HG03159 (cell line): ENCODE results near the gene RAB40C.

Experiments used
- ATAC-seq: cut with Tn5 transposase; IDR thresholded peaks from one replicate; pipeline ENCODE4 v1.9.1; 2021; ENCODE audit warnings: mild to moderate bottlenecking, moderate library complexity; ENCODE audit not compliant: unreplicated experiment

The RAB40C gene

DNA sequence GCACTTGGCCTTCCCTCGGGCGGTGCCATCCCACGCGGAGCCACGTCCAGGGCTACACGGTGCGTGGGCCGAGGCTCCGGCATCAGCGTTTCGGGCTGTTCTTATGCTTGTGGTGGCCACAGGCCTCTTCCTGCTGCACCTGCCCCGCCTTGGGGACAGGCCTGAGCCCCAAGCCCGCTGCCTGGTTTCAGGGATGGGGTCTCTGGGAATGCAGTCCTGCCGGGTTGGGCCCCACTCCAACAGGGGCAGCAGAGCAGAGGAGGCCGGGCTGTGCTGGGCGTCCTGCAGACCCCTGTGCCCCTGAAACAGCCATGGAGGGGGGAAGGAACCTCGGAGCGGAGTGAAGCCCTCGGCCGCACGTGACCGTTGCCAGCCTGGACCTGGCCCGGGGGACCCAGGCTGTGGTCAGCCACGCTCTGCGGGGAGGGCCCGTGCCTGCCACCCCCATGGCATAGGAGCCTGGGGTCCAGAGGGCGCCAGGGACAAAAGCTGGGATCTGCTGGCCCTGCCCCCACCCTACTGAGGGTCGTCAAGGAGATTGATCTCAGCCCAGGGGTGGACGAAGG, 40.5 kb downstream of the RAB40C start:
- ATAC-seq: no peak

DNA sequence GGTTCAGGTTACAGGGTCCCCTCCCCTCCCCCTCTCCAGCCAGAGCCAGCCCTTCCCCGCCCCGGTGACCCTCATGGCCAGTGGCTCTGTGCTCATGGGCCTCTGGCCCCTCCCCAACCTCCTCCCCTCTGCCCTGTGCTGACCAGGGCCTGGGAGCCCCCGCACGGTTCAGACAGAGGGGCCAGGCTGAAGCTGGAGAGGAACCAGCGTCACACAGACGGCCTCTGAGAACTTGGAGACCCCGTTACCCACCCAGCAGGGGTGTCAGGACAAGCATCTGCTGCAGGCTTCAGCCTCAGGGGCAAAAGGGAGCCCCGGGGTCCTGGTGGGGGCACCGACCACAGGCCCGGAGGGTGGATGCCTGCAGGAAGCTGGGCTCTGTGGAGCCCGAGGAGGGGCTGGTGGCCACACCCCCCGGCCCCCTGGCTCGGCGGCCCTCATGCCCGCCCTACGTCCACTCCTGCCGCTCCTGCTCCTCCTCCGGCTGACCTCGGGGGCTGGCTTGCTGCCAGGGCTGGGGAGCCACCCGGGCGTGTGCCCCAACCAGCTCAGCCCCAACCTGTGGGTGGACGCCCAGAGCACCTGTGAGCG, 41.0 kb downstream of the RAB40C start, which contains the start of gene WFIKKN1:
TSS of gene WFIKKN1 (plus strand) at position 171 of the 591 bp plus-strand sequence. CDS start at position 440, 269 bp downstream.
- ATAC-seq: no peak

DNA sequence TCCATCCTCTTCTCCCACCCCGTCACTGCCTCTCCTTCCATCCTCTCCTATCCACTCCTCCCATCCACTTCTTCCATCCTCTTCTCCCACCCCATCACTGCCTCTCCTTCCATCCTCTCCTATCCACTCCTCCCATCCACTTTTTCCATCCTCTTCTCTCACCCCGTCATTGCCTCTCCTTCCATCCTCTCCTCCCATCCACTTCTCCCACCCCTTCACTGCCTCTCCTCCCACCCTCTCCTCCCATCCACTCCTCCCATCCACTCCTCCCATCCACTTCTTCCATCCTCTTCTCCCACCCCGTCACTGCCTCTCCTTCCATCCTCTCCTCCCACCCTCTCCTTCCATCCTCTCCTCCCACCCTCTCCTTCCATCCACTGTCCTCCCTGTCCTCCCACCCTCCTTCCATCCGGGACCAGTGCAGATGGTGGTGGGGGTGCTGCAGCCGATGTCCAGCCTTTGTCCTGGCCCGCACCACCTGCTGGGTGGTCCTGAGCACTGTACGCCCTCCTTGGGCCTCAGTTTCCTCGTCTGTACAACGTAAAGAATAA, 42.0 kb downstream of the RAB40C start:
- ATAC-seq: no peak

DNA sequence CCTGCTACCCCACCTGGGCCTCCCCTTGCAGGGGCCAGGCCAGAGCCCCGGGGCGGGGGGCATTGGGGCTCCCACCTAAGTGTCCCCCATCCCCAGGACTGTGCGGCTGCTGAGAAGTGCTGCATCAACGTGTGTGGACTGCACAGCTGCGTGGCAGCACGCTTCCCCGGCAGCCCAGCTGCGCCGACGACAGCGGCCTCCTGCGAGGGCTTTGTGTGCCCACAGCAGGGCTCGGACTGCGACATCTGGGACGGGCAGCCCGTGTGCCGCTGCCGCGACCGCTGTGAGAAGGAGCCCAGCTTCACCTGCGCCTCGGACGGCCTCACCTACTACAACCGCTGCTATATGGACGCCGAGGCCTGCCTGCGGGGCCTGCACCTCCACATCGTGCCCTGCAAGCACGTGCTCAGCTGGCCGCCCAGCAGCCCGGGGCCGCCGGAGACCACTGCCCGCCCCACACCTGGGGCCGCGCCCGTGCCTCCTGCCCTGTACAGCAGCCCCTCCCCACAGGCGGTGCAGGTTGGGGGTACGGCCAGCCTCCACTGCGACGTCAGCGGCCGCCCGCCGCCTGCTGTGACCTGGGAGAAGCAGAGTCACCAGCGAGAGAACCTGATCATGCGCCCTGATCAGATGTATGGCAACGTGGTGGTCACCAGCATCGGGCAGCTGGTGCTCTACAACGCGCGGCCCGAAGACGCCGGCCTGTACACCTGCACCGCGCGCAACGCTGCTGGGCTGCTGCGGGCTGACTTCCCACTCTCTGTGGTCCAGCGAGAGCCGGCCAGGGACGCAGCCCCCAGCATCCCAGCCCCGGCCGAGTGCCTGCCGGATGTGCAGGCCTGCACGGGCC, 42.8 kb downstream of the RAB40C start:
- no peak for ATAC-seq

DNA sequence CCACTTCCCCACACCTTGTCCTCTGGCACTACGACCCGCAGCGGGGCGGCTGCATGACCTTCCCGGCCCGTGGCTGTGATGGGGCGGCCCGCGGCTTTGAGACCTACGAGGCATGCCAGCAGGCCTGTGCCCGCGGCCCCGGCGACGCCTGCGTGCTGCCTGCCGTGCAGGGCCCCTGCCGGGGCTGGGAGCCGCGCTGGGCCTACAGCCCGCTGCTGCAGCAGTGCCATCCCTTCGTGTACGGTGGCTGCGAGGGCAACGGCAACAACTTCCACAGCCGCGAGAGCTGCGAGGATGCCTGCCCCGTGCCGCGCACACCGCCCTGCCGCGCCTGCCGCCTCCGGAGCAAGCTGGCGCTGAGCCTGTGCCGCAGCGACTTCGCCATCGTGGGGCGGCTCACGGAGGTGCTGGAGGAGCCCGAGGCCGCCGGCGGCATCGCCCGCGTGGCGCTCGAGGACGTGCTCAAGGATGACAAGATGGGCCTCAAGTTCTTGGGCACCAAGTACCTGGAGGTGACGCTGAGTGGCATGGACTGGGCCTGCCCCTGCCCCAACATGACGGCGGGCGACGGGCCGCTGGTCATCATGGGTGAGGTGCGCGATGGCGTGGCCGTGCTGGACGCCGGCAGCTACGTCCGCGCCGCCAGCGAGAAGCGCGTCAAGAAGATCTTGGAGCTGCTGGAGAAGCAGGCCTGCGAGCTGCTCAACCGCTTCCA, 43.6 kb downstream of the RAB40C start:
- no peak for ATAC-seq

DNA sequence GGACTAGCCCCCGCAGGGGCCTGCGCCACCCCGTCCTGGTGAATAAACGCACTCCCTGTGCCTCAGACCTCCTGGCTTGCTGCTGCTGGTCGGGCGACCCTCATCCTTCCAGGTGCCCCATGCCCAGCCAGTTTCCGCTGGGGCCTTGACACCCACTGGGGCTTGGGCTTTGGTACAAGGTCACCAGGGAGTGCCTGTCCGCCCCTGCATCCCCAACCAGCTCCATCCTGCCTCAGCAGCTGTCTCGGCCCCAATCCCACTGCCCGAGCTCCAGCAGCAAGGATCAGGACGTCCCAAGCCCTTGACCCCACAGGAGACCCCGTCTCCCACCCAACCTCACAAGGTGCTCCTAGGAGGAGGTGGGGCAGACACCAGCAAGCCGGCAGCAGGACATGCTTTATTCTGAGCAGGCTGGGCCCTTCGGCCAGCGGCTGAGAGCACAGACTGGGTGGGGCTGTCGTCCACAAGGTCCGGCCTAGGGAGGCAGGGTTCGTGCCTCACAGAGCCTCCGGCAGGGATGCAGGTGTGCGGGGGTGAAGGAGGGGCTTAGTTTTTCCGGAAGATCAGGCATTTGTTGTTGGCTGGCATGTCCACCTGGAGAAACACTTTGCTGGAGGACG, 44.3 kb downstream of the RAB40C start:
- no peak for ATAC-seq

DNA sequence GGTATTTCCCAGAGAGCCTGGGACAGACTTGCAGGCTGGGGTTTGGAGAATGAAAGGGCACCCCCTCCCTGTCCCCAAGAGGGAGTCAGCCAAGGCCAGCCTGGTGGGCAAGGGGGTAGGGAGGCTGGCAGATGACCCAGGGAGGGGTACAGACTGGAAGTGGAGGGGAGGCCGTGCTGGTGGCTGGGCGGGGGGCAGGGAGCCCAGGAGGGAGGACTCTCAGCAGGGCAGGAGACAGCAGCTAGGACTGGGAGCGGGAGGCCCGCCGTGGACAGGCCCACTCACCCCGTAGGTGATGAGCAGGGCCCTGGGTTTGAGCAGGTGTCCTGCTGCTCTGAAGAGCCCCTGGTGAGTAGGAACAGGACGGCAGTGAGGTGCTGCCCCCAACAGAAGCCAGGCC, 45.1 kb downstream of the RAB40C start:
- no peak for ATAC-seq

DNA sequence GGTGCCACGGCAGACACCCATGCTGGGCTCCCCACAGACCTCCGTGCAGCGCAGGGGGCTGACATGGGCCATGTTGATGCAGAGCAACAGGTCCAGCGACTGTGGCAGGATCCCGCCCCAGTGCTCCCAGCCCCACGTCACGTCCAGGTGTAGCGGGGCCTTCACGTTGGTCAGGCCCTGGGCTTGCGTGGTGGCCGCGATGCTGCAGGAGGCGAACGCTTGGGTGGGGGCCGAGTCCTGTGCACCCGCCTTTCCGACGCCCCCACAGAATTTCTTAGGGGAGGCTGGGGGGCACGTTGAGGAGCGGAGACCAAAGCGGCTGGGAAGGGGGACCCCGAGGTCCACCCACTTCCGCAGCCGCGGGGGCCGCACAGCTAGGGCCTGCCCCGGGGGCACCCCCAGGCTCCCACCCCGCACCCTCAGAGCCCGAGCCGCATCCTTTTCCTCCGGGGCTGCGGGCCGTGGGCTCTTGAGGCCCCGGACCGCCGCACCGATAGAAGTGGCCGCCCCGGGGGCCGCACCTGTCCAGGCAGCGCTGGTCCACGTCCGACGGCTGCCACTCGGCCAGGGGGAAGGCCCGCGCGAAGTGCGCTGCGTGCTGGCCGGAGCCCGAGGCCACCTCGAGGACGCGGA, 45.8 kb downstream of the RAB40C start:
- ATAC-seq: peak; percentile 2

DNA sequence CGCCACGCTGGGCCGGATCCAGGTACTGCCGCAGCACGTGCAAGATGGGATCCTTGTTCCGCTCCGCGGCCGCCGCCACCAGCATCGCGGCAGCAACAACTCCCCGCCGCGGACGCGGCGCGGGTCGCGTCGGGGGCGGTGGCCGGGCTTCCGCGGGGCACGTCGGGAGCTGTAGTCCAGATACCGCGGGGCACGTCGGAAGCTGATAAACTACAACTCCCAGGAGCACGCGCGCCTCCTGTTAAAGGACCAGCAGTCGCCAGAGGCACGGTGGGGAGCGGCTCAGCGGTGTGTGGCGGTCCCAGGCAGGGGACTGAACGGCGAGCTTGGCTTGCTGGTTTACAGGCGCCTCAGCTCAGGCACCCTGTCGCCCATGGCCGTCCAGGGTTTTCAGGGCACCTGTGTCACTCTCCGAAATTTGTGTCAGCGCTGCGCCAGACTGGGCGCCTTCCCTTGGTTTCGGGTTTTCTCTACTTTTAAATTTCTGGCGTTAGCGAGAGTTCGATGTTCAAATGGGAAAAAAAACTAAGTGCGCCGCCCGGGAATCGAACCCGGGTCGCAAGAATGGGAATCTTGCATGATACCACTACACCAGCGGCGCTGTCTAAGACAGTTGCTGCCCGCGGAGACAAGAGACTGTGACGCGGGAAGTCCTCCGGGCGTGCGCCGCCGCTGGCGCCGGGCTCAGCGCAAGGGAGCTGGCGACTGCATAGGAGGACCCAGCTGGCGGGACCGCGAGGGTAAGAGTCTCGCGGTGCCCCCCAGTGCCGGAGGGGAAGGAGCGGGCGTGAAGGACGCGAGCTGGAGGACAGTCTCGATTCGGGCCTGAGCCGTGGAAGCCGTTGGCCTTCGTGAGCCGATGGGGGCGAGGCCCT, 46.6 kb downstream of the RAB40C start, which contains the start of gene METTL26:
TSS of gene METTL26 (minus strand) at position 100 of the 875 bp plus-strand sequence. CDS start at position 85, 15 bp downstream.
- ATAC-seq: peak; percentile 67

DNA sequence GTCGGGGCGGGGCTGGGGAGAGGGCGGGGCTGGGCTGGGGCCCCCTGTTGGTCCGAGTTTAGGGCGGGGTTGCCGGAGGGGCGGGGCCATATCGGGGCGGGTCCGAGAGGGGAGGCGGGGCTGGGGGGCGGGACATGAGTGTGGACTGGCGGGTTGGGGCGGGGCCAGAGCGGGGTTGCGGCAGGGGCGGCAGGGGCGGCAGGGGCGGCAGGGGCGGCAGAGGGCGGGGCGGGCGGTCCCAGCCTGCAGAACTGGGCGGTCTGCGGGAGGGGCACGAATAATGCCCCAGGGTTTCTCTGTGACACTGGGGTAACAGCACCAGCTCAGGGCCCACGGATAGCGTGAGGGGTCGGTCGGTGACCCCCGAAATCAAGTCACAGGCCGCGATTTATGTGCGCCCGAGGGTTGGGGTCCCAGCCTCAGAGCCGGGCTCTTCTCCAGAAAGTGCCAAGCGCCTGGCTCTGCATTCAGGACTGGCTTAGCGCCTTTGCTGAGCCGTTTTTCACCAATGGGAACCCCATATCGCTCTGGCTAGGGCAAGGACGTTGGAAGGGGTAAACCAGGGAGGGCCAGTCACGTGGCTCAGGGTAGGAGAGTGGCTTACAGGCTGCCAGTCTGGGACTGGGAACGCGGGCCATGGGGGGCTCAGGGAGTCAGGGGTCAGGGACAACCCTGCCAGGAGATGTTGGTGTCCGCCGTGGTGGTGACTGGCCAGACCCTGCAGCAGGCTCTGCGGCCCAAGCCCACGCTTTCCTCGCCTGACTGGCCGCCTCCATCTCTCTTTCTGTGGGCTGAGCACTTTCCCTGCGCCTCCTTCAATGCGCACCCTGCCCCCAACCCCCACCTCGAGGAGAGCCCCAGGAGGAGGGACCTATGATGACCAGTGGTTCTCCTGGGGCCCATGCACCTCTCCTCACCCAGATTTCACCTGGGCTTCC, 47.5 kb downstream of the RAB40C start:
- ATAC-seq: no peak

DNA sequence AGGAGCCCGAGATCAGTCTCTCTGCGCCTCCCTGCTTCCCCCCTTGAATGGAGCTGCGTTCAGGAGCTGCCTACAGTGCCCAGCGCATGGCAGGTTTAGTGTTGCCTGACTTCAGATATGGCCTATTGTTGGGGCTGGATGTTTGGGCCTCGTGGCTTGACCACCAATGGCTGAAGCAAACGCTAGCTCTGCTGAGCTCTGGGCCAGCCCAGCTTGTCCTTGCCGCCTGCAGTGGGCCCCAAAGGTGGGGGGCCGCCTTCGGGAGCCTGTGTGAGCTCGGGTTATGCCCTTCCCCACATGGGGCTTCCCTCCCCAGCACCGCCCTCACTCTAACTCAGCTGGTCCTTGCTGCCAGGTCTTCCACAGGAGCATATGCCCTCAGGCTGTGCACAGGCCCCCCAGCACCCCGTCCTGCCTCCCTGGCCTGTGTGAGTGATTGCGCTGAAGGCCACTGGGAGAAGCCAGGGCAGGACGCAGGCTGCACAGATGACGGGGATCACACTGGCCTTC, 48.2 kb downstream of the RAB40C start:
- ATAC-seq: no peak

DNA sequence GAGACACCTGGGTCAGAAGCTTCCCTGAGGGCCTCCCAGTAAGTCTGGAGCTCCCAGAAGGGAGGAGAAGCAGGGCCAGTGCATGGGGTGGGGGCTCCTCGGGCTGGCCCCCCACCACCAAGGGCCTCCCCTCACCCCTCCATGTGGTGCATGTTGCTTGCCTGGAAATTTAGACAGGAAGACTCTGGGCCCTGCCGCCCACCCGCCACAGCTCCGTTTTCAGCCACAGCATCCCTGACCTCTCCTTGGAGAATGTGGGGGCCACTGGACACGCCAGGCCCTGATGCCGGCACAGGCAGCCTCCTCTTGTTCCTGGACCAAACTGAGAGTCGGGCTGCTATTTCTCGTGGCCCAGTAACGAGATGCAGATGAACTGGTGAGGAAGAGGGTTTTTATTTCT, 49.0 kb downstream of the RAB40C start:
- no peak for ATAC-seq

DNA sequence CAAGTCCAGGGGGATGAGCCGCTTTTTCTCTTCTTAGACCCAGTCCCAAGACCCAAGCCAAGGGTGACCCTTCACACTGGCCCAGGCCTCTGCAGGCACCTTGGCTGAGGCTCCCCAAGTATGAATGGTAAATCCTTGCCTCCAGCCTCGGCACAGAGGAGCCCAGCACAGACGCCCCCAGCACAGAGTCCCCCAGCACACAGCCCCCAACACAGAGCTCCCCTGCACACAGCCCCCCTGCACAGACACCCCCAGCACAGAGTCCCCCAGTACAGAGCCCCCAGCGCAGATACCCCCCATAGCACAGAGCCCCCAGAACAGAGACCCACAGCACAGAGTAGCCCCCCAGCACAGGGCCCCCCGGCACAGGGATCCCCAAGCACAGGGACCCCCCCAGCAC, 50.7 kb downstream of the RAB40C start:
- no peak for ATAC-seq

DNA sequence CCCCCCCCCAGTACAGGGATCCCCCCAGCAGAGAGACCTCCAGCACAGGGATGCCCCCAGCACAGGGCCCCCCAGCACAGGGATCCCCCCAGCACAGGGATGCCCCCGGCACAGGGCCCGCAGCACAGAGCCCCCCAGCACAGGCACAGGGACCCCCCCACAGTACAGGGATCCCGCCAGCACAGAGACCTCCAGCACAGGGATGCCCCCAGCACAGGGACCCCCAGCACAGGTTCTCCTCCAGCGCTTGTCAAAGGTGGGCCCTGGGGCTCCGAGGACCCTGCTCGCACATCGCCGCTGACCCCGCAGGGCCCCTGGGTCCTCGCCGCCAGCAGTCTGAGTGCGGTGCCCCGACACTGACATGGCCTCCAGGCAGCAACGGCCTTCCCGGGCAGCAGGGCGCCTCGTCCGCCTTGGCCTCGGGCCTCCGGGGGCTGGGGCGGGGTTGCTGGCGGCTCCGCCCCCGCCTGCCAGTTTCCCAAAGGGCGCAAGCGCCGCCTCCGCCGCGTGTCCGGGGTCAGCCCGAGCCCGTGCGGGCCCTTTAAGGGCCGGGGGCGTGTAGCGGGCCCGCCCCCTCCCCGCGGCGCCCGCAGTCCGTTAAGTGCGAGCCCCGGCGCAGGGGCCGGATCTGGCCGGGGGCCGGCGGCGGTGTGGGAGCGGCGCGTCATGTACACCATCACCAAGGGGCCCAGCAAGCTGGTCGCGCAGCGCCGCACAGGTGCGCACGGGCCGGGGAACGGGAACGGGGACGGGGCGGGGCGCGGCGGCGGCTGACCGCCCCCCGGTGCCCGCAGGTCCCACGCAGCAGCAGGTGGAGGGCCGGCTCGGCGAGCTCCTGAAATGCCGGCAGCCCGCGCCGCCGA, 51.7 kb downstream of the RAB40C start, which contains the start of gene MCRIP2:
TSS of gene MCRIP2 (plus strand) at position 503 of the 863 bp plus-strand sequence. CDS start at position 667, 164 bp downstream.
- peak; percentile 51 for ATAC-seq

DNA sequence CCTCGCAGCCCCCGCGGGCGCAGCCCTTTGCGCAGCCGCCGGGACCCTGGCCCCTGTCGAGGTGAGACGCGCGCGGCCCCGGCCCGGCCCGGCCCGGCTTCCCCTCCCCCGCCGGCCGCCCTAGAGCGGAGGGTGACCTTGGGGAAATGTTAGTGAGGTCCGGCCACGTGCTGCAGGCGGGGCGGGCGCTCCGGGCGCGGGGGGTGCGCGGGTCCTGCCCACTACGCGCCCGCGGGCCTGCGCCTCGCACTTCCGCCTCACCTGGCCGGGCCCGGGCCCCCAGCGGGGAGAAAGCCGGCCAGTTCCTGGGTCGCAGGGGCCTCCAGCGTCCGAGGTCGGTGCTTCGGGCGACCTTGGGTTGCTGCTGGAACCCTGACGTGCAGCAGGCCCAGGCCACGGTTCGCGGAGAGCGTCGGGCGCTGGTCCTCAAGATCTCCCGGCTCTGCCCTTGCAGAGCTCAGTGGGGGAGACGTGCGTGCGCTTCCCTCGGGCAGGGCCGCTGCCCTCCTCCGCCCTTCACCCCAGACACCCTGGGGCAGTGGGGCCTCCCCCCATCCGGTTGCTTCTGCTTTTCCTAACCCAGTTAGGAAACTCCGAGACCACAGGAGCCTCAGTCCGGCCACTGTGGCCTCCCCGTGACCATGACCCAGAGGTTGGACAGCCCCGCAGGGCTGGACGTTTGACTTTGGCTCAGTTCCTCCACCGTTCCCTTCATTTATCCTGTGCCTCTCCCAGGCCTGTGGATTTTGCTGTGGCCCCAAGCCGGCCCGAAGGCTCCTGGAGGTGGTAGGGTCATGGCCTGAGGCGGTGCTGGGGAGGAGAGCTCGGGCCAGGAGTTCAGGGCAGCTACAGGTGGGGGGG, 52.6 kb downstream of the RAB40C start:
- peak; percentile 34 for ATAC-seq

DNA sequence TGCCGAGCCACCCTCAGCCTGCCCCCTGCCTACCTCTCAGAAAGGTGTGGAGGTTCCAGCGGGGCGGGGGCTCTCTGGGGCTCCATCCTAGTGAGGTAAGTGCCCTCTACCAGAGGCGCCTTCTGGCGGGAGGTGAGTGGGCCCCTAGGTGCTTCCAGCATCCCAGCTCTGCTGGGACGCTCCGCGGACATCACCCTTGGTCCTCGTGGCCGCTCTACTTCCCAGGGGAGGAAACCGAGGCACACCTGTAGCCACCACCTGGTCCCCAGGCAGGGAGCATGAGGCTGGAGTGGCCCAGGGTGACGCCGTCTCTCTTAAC, 53.1 kb downstream of the RAB40C start:
- no peak for ATAC-seq
